HepG2 (cell line): ENCODE results near the gene LCLAT1. TPM values are rescaled to one million over a fixed set of nuclear protein-coding genes. Genes with fewer than 3 reads are reported as not detected.
"Not testable (repeated sequence)": the region's sequence is repeated elsewhere in the genome, so short reads cannot be mapped to it uniquely, and the experiment has no call there.

Source experiments
- ATAC-seq: fragments of 200-7000 bp; cut with Tn5 transposase; 3 replicates; pipeline ENCODE4 v1.9.1; 2020; ENCODE audit warnings: mild to moderate bottlenecking, moderate library complexity
- BruUV-seq: library from RNA; stranded (reverse); fragments of 400-500 nt; replicated peaks from 2 replicates; lab custom pipeline; 2021; lab: Mats Ljungman, UMichigan
- CTCF ChIA-PET: fragments of 300-600 bp; formaldehyde crosslinking; extraction: SDS; loops from one replicate; lab custom pipeline; 2021; ENCODE audit warnings: low total read pairs, inconsistent platforms, low intra/inter-chr PET ratio; lab: Yijun Ruan, JAX
- POLR2A ChIA-PET: fragments of 350-600 bp; sonication (Branson Sonifier 250); formaldehyde crosslinking; loops from one replicate; lab custom pipeline; 2020; ENCODE audit warnings: antibody characterized with exemption, inconsistent platforms; lab: Yijun Ruan, JAX
- DNase-seq: peaks from one replicate; pipeline ENCODE4 v3.0.0-alpha.2; 2015; ENCODE audit warnings: low spot score
- FAIRE-seq: peaks from 3 replicates; lab custom pipeline; 2011; peaks lifted over from hg19 to GRCh38; lab: Jason Lieb, UNC
- H2AFZ ChIP-seq: one replicate; pipeline ENCODE4 v1.6.1; 2011; ENCODE audit warnings: low read length, inconsistent platforms
- H3K27ac ChIP-seq: fragments of 300-600 bp; 3 replicates; pipeline ENCODE4 v1.8.0; 2011; ENCODE audit warnings: mixed run types, mild to moderate bottlenecking, mixed read lengths, low read length, inconsistent platforms; ENCODE audit not compliant: insufficient read depth; ENCODE audit errors: extremely low read length
- H3K27me3 ChIP-seq, 2 experiments: fragments of 200-600 bp in 1 of 2; 2 replicates in 1 of 2; 3 replicates in 1 of 2; pipeline versions ENCODE4 v1.6.0 to v1.8.0; 2011; ENCODE audit warnings: low read length in 2 of 2, mild to moderate bottlenecking in 2 of 2, moderate library complexity in 2 of 2, inconsistent platforms in 1 of 2; ENCODE audit not compliant: insufficient read depth in 2 of 2, control insufficient read depth in 1 of 2
- H3K36me3 ChIP-seq, 2 experiments: fragments of 200-600 bp in 1 of 2; replicated peaks in 1 of 2; 2 replicates in 1 of 2; 3 replicates in 1 of 2; pipeline versions ENCODE4 v1.5.1 to v1.8.0; 2011; ENCODE audit warnings: low read length in 2 of 2, inconsistent platforms in 1 of 2; ENCODE audit not compliant: insufficient read depth in 2 of 2, control insufficient read depth in 1 of 2
- H3K4me1 ChIP-seq: 2 replicates; pipeline ENCODE4 v1.5.1; 2012; ENCODE audit warnings: low read length, inconsistent platforms; ENCODE audit not compliant: insufficient read depth
- H3K4me2 ChIP-seq: 2 replicates; pipeline ENCODE4 v1.6.0; 2011; ENCODE audit warnings: low read depth, low read length, inconsistent platforms
- H3K4me3 ChIP-seq, 3 experiments: fragments of 200-600 bp in 1 of 3; sonication (generic), shearing (Covaris generic) in 1 of 3; replicated peaks in 1 of 3; 2 replicates each; pipeline ENCODE4 v1.5.1; 2011 to 2016; ENCODE audit warnings: low read length in 3 of 3, inconsistent platforms in 2 of 3, low read depth in 2 of 3, mild to moderate bottlenecking in 2 of 3, control low read depth in 1 of 3, mixed read lengths in 1 of 3; ENCODE audit not compliant: insufficient read depth in 1 of 3
- H3K79me2 ChIP-seq: one replicate; pipeline ENCODE4 v1.6.1; 2011; ENCODE audit warnings: low read length, inconsistent platforms; ENCODE audit not compliant: insufficient read depth
- H3K9ac ChIP-seq: 2 replicates; pipeline ENCODE4 v1.6.0; 2011; ENCODE audit warnings: mild to moderate bottlenecking, low read depth, low read length, inconsistent platforms; ENCODE audit not compliant: insufficient read depth
- H3K9me3 ChIP-seq: 2 replicates; pipeline ENCODE4 v1.5.1; 2012; ENCODE audit warnings: mild to moderate bottlenecking, low read length
- H4K20me1 ChIP-seq: 2 replicates; pipeline ENCODE4 v1.6.0; 2011; ENCODE audit warnings: inconsistent platforms, mild to moderate bottlenecking, low read length, moderate library complexity; ENCODE audit not compliant: insufficient read depth
- RARA ChIP-seq: IDR thresholded peaks from 2 replicates; pipeline ENCODE4 v1.6.1; 2016; ENCODE audit warnings: missing genetic modification reagents, missing compliant biosample characterization
- SMAD9 ChIP-seq: sonication (generic); formaldehyde crosslinking; IDR thresholded peaks from 2 replicates; pipeline ENCODE4 v1.5.1; 2020; ENCODE audit warnings: mild to moderate bottlenecking, missing genetic modification reagents
- ZBTB21 ChIP-seq: sonication (generic); formaldehyde crosslinking; IDR thresholded peaks from 2 replicates; pipeline ENCODE4 v1.4.0; 2020; ENCODE audit warnings: missing genetic modification reagents
- ZNF891 ChIP-seq: sonication (generic); formaldehyde crosslinking; IDR thresholded peaks from 2 replicates; pipeline ENCODE4 v1.5.0; 2020; ENCODE audit warnings: mild to moderate bottlenecking, missing genetic modification reagents
- WGBS: methylation state at CpG from one replicate; pipeline ENCODE4 v1.1.6; 2017; ENCODE audit warnings: low lambda C conversion rate; 5-methylcytosine and 5-hydroxymethylcytosine counted together
- in situ Hi-C: cut with HindIII; loops from 2 replicates; pipeline ENCODE4 v1.10.0; 2017; ENCODE audit warnings: low pct_unique_long_range_greater_than_20kb; ENCODE audit not compliant: extremely low pct_ligation_motif_present
- intact Hi-C: fragments of 100-400 bp; cut with micrococcal nuclease; formaldehyde crosslinking; loops from one replicate; pipeline ENCODE4 v1.10.0; 2022; ENCODE audit not compliant: unreplicated experiment
- polyA plus RNA-seq, 8 experiments: library from polyadenylated mRNA; depleted of rRNA in 3 of 8; stranded (reverse) in 7 of 8; unstranded in 1 of 8; fragments of >200 nt; fragmentation: Illumina TruSeq in 4 of 8; extraction: Trizol in 4 of 8; gene quantifications; 2 replicates each; pipeline versions ENCODE4 v1.2.1 to v1.2.3, GENCODE V29; 2011 to 2016; ENCODE audit warnings: low read depth in 4 of 8, missing spikeins in 1 of 8, mixed read lengths in 1 of 8; ENCODE audit not compliant: insufficient read depth in 1 of 8
- total RNA-seq, 5 experiments: library from RNA; depleted of rRNA; stranded (reverse); fragments of >200 nt; fragmentation: Illumina TruSeq; extraction: Trizol; gene quantifications; 2 replicates each; pipeline ENCODE4 v1.2.3, GENCODE V29; 2016; ENCODE audit warnings: low read depth in 1 of 5

Gene LCLAT1
- total and polyA plus RNA-seq, 2 of the 13 experiments (the other 11 are each of a cell fraction or from before 2014, with no cell fraction given) = 18.0 to 28.0 TPM

GRCh38 chr2:30612371-30612770 is 165.3 kb downstream of the LCLAT1 start:
- intact Hi-C loops = no loop called here
- CTCF ChIA-PET = no interaction called here

GRCh38 chr2:30613001-30613400 is 166.0 kb downstream of the LCLAT1 start:
- 66% methylated on average over 2 of the region's 2 CpGs for WGBS
- H3K27ac ChIP-seq = no peak overlapping the region
- CTCF ChIA-PET = no interaction called here

More at GRCh38 chr2:30612371-30612770, 165.3 kb downstream of the LCLAT1 start:
- DNase-seq (peak; percentile 31), FAIRE-seq (no peak), ATAC-seq (peak; percentile 51; the same call in 1 of the 3 replicates)
- no peak overlapping the region for H3K4me3 ChIP-seq
- H3K4me1 ChIP-seq = peaks cover 20% of the 10 kb centered on the region
- H3K4me2 ChIP-seq = no peak overlapping the region
- 100% methylated on average over 2 of the region's 2 CpGs for WGBS
- H4K20me1 ChIP-seq = no peaks in the 10 kb centered on the region
- POLR2A ChIA-PET = no interaction called here
- no peaks in the 10 kb centered on the region for H3K9me3 ChIP-seq
- in situ Hi-C loops = no loop called here
- H2AFZ ChIP-seq = no peak overlapping the region
- no peak overlapping the region for H3K9ac ChIP-seq
- H3K36me3 ChIP-seq = peaks cover 0 to 4% of the 10 kb centered on the region in 2 experiments; a peak in 1 of 5 replicates
- TF ChIP-seq RARA (CRISPR knock-in tag) = 0 out of 2 replicates have a peak, but pooled peaks have one; percentile 12
- TF ChIP-seq ZBTB21 (CRISPR knock-in tag) = no peak
- no peaks in the 10 kb centered on the region for H3K79me2 ChIP-seq
- BruUV-seq = no TSS peak
- no peak overlapping the region for H3K27ac ChIP-seq
- H3K27me3 ChIP-seq = no peaks in the 10 kb centered on the region

GRCh38 chr2:30614227-30614626 is 167.2 kb downstream of the LCLAT1 start:
- H3K36me3 ChIP-seq, POLR2A ChIA-PET, DNase-seq, H3K79me2 ChIP-seq, BruUV-seq, H3K4me2 ChIP-seq, FAIRE-seq, H3K9ac ChIP-seq, H2AFZ ChIP-seq, H3K4me3 ChIP-seq, H3K27ac ChIP-seq, H4K20me1 ChIP-seq, H3K27me3 ChIP-seq, CTCF ChIA-PET, in situ Hi-C loops, ATAC-seq, intact Hi-C loops, H3K9me3 ChIP-seq: not testable (repeated sequence)
- 95% methylated on average over 1 of the region's 4 CpGs for WGBS
- H3K4me1 ChIP-seq = peaks cover 20% of the 10 kb centered on the region

More at GRCh38 chr2:30613001-30613400, 166.0 kb downstream of the LCLAT1 start:
- FAIRE-seq = no peak
- no peak for ATAC-seq
- in situ Hi-C loops = no loop called here
- H3K9ac ChIP-seq = no peak overlapping the region
- H3K27me3 ChIP-seq = no peaks in the 10 kb centered on the region
- intact Hi-C loops = no loop called here
- no TSS peak for BruUV-seq
- no peak overlapping the region for H3K4me2 ChIP-seq
- peaks cover 20% of the 10 kb centered on the region for H3K4me1 ChIP-seq
- H3K9me3 ChIP-seq = no peaks in the 10 kb centered on the region
- no peaks in the 10 kb centered on the region for H3K79me2 ChIP-seq
- no peak overlapping the region for H3K4me3 ChIP-seq
- POLR2A ChIA-PET = no interaction called here
- peaks cover 0 to 4% of the 10 kb centered on the region in 2 experiments; a peak in 1 of 5 replicates for H3K36me3 ChIP-seq
- no peaks in the 10 kb centered on the region for H4K20me1 ChIP-seq
- DNase-seq = no peak
- no peak overlapping the region for H2AFZ ChIP-seq
- no peak for TF ChIP-seq SMAD9 (CRISPR knock-in tag)
- no peak for TF ChIP-seq ZNF891
- TF ChIP-seq, all 625 proteins: peak for 0
